Erythroblast (primary cell): ENCODE data around the gene ISCA1.

ENCODE experiments used
- GATA1 ChIP-seq: IDR thresholded peaks from 2 replicates; pipeline ENCODE4 v1.6.1; 2011; ENCODE audit warnings: low read depth, mild to moderate bottlenecking, control low read depth, low read length, moderate library complexity
- POLR2A ChIP-seq: IDR thresholded peaks from 2 replicates; pipeline ENCODE4 v1.6.1; 2011; ENCODE audit warnings: mild to moderate bottlenecking, low read length

DNA sequence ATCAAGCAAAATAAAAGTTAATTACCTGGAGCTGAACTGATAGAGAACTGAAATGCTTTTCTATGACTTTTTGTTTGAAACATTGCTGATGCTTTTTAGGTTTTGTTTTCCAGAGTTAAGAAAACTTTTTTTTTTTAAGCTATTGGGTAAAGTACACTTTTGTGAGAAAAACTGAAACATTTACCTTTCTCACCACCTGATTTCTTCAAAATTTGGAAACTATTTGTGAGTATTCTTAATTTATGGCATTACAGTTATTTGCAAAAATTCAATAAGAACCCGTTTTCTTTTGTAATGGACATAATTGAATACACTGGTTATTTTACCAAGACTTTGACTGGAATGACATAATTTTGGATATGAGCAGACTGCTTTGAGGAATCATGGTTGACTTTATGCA, 29.5 kb downstream of the ISCA1 start:
- TF ChIP-seq POLR2A = no peak
- TF ChIP-seq GATA1 = no peak
